GM12891 (cell line): ENCODE measurements around the gene CCAR1.

ENCODE experiments used
- PAX5 ChIP-seq: IDR thresholded peaks from 2 replicates; pipeline ENCODE4 v1.6.1; 2011; ENCODE audit warnings: low read length, moderate library complexity, mild to moderate bottlenecking; ENCODE audit not compliant: insufficient read depth, severe bottlenecking
- POLR2A ChIP-seq: IDR thresholded peaks from 2 replicates; pipeline ENCODE4 v1.6.1; 2011; ENCODE audit warnings: low read depth, low read length, control low read depth
- POLR2AphosphoS5 ChIP-seq: IDR thresholded peaks from 2 replicates; pipeline ENCODE4 v1.6.1; 2011; ENCODE audit warnings: low read depth, low read length, control low read depth
- TAF1 ChIP-seq: IDR thresholded peaks from 2 replicates; pipeline ENCODE4 v1.6.1; 2011; ENCODE audit warnings: low read depth, low read length, control low read depth

- no peak for TF ChIP-seq POLR2A
- no peak for TF ChIP-seq PAX5
- no peak for TF ChIP-seq POLR2AphosphoS5
- no peak for TF ChIP-seq TAF1
These were observed 4.0 kb downstream of the CCAR1 start for GRCh38 chr10:68725016-68725415.
